Karpas-422 (cell line): ENCODE results near the gene INPP5A. TPM values are rescaled to one million over a fixed set of nuclear protein-coding genes. Genes with fewer than 3 reads are reported as not detected.
"Not testable (repeated sequence)": the region's sequence is repeated elsewhere in the genome, so short reads cannot be mapped to it uniquely, and the experiment has no call there.

Source experiments
- DNase-seq: peaks from one replicate; pipeline ENCODE4 v3.0.0-alpha.2; 2015
- H2AFZ ChIP-seq: fragments of 200-600 bp; sonication (generic); 2 replicates; pipeline ENCODE4 v1.6.1; 2014; ENCODE audit warnings: antibody characterized with exemption, low read length, mixed read lengths
- H3K27ac ChIP-seq: fragments of 200-600 bp; sonication (generic); 2 replicates; pipeline ENCODE4 v1.5.1; 2014; ENCODE audit warnings: mild to moderate bottlenecking, low read length, moderate library complexity
- H3K27me3 ChIP-seq: fragments of 200-600 bp; sonication (generic); 2 replicates; pipeline ENCODE4 v1.6.1; 2014; ENCODE audit warnings: low read length, mixed read lengths
- H3K36me3 ChIP-seq: fragments of 200-600 bp; sonication (generic); 2 replicates; pipeline ENCODE4 v1.6.1; 2014; ENCODE audit warnings: low read length, mixed read lengths; ENCODE audit not compliant: insufficient read depth
- H3K4me1 ChIP-seq: fragments of 200-600 bp; sonication (generic); 2 replicates; pipeline ENCODE4 v1.6.1; 2014; ENCODE audit warnings: mild to moderate bottlenecking, low read length, mixed read lengths
- H3K4me2 ChIP-seq: fragments of 200-600 bp; sonication (generic); 2 replicates; pipeline ENCODE4 v1.6.1; 2014; ENCODE audit warnings: low read length, low read depth, mild to moderate bottlenecking; ENCODE audit not compliant: poor library complexity, severe bottlenecking
- H3K4me3 ChIP-seq: fragments of 200-600 bp; sonication (generic); 2 replicates; pipeline ENCODE4 v1.5.1; 2014; ENCODE audit warnings: mild to moderate bottlenecking, antibody characterized with exemption, low read length, mixed read lengths
- H3K79me2 ChIP-seq: fragments of 200-600 bp; sonication (generic); 2 replicates; pipeline ENCODE4 v1.6.1; 2014; ENCODE audit warnings: mild to moderate bottlenecking, low read length, mixed read lengths
- H3K9ac ChIP-seq: fragments of 200-600 bp; sonication (generic); 2 replicates; pipeline ENCODE4 v1.6.0; 2014; ENCODE audit warnings: low read length
- H3K9me2 ChIP-seq: fragments of 200-600 bp; sonication (generic), shearing (Covaris generic); replicated peaks from 2 replicates; pipeline ENCODE4 v1.6.0; 2014; ENCODE audit warnings: mild to moderate bottlenecking, low read length, moderate library complexity; ENCODE audit not compliant: insufficient read depth
- H3K9me3 ChIP-seq: fragments of 300-700, 200-600 bp; sonication (generic); 2 replicates; pipeline ENCODE4 v1.6.1; 2014; ENCODE audit warnings: low read length, mixed read lengths
- H4K20me1 ChIP-seq: fragments of 200-600 bp; sonication (generic); 2 replicates; pipeline ENCODE4 v1.6.1; 2014; ENCODE audit warnings: mild to moderate bottlenecking, antibody characterized with exemption, low read length, low read depth; ENCODE audit not compliant: insufficient read depth
- total RNA-seq: library from RNA; depleted of rRNA; stranded (reverse); fragments of >200 nt; shearing (Covaris generic); gene quantifications from 2 replicates; pipeline ENCODE4 v1.2.3, GENCODE V29; 2014; ENCODE audit warnings: low replicate concordance

INPP5A gene
- total RNA-seq, 1 experiment from 2014 or later: 9.1 TPM

- H3K4me1 ChIP-seq: no peaks in the 10 kb centered on the region
- no peak overlapping the region for H3K27ac ChIP-seq
- no peak overlapping the region for H3K4me2 ChIP-seq
- H3K79me2 ChIP-seq: no peaks in the 10 kb centered on the region
- H4K20me1 ChIP-seq: no peaks in the 10 kb centered on the region
- H2AFZ ChIP-seq: no peak overlapping the region
- no peak for DNase-seq
- H3K36me3 ChIP-seq: no peaks in the 10 kb centered on the region
- H3K9me3 ChIP-seq: no peaks in the 10 kb centered on the region; the same call in 1 of the 2 replicates
- H3K4me3 ChIP-seq: no peak overlapping the region
- no peaks in the 10 kb centered on the region for H3K27me3 ChIP-seq
- H3K9me2 ChIP-seq: no peaks in the 10 kb centered on the region
- no peak overlapping the region for H3K9ac ChIP-seq
Observed at GRCh38 chr10:132764108-132764507, 226.5 kb downstream of the INPP5A start.

- no peaks in the 10 kb centered on the region; the same call in 1 of the 2 replicates for H3K9me3 ChIP-seq
- H3K79me2 ChIP-seq: no peaks in the 10 kb centered on the region
- no peaks in the 10 kb centered on the region for H3K9me2 ChIP-seq
- no peaks in the 10 kb centered on the region for H3K27me3 ChIP-seq
- H4K20me1 ChIP-seq: no peaks in the 10 kb centered on the region
- H3K4me3 ChIP-seq: no peak overlapping the region
- no peaks in the 10 kb centered on the region for H3K36me3 ChIP-seq
- H3K9ac ChIP-seq: no peak overlapping the region
- DNase-seq: no peak
- no peak overlapping the region for H2AFZ ChIP-seq
- no peak overlapping the region for H3K27ac ChIP-seq
- no peak overlapping the region for H3K4me2 ChIP-seq
- H3K4me1 ChIP-seq: no peaks in the 10 kb centered on the region
Observed at GRCh38 chr10:132765435-132765834, 227.8 kb downstream of the INPP5A start.

DNA sequence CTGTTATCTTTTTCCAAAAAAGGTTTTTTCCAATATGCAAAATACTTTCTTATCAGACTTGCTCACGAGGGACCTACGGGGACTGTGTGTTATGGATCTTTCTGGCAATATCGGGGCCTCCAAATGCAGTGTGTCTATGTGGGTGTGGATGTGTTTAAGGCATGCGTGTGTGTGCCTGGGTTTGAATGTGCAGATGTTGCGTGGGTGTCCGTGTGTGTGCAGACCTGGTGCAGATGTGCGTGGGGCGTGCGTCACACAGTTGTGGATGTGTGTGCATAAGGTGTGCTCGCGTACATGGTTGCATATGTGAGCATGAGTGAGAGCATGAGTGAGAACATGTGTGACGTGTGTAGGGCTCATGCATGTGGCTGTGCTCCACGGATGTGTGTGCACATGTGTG lies 228.7 kb downstream of the INPP5A start:
- peaks cover 5% of the 10 kb centered on the region; the same call in 1 of the 2 replicates for H3K9me3 ChIP-seq
- H3K4me3 ChIP-seq: no peak overlapping the region
- no peak overlapping the region for H3K4me2 ChIP-seq
- no peak overlapping the region for H3K9ac ChIP-seq
- no peaks in the 10 kb centered on the region for H3K36me3 ChIP-seq
- H3K27me3 ChIP-seq: no peaks in the 10 kb centered on the region
- no peaks in the 10 kb centered on the region for H3K9me2 ChIP-seq
- DNase-seq: no peak
- no peaks in the 10 kb centered on the region for H4K20me1 ChIP-seq
- H3K4me1 ChIP-seq: no peaks in the 10 kb centered on the region
- no peak overlapping the region for H2AFZ ChIP-seq
- H3K27ac ChIP-seq: no peak overlapping the region
- H3K79me2 ChIP-seq: no peaks in the 10 kb centered on the region

DNA sequence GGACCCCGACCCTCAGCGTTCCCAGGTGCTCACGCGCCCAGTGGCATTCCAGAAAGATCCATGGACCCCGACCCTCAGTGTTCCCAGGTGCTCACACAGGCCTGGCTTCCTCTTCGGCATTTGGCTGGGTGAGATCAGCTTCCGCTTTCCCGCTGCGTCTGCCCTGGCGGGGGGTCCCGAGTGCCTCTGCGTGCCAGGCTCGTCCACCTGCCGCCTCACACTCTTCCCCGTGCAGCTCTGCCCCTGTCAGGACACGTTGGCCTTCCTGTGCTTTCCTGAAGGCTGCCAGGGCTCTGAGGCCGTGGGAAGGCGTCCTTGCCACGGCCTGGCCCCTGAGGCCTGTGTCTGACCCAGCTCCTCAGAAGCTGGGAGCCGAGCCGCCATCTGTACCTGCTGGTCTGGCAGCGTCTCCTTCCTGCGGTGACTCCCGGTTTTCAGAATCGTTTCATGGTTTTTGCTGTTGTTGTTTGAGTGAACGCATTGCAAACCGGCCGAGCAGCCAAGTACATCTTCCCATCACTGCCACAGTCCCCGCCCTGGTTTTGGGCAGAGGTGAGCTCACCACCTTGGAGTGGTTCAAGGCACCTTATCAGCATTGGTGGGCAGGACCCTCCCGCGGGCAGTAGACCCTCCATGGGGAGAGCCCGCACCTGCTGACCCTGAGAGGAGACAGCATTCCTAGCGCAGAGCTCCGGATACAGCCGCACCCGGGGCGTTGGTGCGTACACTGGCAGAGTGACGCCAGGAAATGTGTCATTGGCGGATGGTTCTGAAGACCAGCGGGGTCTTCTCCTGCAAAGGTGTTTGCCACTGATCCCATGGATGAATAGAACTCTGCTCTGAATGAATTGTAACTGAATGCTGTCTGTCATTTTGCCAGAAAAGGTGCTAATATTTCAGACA lies 231.0 kb downstream of the INPP5A start:
- Histone ChIP-seq H3K79me2 (no peaks in the 10 kb centered on the region), H3K9me3 (peaks cover 6% of the 10 kb centered on the region; the same call in 1 of the 2 replicates), H3K4me3 (no peak overlapping the region), H3K9ac (no peak overlapping the region), H4K20me1 (no peaks in the 10 kb centered on the region), H3K27ac (no peak overlapping the region), H3K27me3 (no peaks in the 10 kb centered on the region), H3K4me2 (no peak overlapping the region), H3K36me3 (no peaks in the 10 kb centered on the region), H3K4me1 (no peaks in the 10 kb centered on the region), H3K9me2 (no peaks in the 10 kb centered on the region), H2AFZ (no peak overlapping the region)
- DNase-seq: no peak

DNA sequence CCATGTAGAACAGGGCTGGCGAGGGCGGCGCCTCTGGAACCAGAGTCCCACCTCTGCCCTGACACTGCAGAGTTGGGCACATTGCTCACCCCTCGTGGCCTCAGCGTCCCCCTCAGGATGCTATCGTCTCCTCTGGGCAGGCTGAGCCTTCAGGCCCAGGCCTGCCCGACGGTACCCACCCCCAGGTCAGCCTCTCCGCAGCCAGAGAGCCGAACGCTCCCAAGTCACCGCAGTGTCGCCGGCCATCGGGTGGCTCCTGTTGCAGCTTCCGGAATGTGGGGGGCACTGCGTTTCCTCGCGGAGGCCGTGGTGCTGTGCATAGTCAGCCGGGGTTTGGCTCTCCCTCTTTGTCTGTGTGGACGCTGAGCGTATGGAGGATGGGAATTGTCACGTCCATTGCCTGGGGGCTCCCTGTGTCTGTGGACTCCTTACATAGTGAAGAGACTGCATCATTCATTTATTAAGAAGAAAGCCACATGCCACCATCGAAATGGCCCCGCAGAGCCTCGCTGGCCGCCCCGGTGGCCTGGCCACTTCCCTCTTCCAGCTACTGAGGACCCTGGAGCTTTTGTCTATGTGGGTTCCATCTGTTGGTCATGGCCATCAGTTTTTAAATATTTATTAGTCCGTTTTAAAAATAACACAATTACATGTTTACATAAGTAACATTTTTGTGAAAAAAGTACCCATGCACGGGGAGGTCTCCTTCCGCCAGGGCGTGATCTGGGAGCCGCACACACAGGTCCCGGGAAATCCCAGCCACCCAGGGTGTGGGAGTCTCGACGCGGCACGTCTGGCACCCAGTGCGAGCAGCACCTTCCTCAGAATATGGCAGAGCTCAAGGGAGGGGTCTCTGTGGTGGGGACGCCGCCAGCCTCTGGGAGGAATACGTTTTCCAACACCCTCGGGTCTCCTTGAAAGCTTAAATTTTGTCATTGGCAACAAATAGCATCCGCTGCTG lies 232.8 kb downstream of the INPP5A start:
- Histone ChIP-seq H3K4me3 (no peak overlapping the region), H3K9me3 (peaks cover 6% of the 10 kb centered on the region; the same call in 1 of the 2 replicates), H3K27ac (no peak overlapping the region), H3K36me3 (no peaks in the 10 kb centered on the region), H3K27me3 (no peaks in the 10 kb centered on the region), H3K9ac (no peak overlapping the region), H3K4me2 (no peak overlapping the region), H2AFZ (no peak overlapping the region), H3K9me2 (no peaks in the 10 kb centered on the region), H3K79me2 (no peaks in the 10 kb centered on the region), H4K20me1 (no peaks in the 10 kb centered on the region), H3K4me1 (no peaks in the 10 kb centered on the region)
- DNase-seq: no peak

- H3K9me2 ChIP-seq, H3K4me2 ChIP-seq, H3K27ac ChIP-seq, H4K20me1 ChIP-seq, H3K4me3 ChIP-seq, H3K4me1 ChIP-seq, H3K36me3 ChIP-seq, H3K79me2 ChIP-seq, H3K9me3 ChIP-seq, H3K27me3 ChIP-seq, DNase-seq, H2AFZ ChIP-seq, H3K9ac ChIP-seq: not testable (repeated sequence)
Observed at GRCh38 chr10:132772816-132773215, 235.2 kb downstream of the INPP5A start.

DNA sequence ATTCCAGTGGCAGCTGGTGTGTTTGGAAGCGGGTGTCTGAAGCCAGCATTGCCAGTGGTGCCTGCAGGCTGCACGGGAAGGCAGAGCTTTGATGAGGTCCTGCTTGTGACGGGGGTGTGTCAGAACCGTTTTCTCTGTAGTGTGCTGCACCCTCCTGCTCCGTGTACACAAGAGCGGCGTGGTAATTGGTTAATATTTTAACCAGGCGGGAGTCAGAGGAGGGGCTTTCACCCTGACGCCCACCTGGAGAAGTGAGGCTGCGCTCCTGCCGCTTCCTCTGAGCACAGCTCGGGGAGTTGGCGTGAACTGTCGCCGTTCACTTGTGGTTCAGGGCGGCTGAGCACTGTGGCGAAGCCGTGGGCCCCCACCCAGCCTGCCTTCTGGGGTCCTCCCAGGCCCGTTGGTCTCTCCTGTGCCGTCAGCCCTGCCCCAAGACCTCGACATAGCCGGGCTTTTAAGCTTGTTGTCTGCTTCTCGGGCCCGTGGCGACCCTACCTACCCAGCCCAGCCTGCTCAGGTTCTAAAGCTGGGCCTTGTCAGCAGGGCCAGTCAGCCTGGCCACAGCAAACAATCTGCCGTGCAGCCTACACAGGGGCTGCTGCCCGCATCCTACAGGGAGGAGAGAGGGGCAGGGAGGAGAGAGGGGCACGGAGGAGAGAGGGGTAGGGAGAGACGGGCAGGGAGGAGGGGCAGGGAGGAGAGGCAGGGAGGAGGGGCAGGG lies 236.8 kb downstream of the INPP5A start:
- no peak overlapping the region for H2AFZ ChIP-seq
- H3K9me2 ChIP-seq: no peaks in the 10 kb centered on the region
- peaks cover 6% of the 10 kb centered on the region; the same call in 1 of the 2 replicates for H3K9me3 ChIP-seq
- H3K4me2 ChIP-seq: no peak overlapping the region
- H3K27ac ChIP-seq: no peak overlapping the region
- no peaks in the 10 kb centered on the region for H3K4me1 ChIP-seq
- H3K79me2 ChIP-seq: no peaks in the 10 kb centered on the region
- H4K20me1 ChIP-seq: no peaks in the 10 kb centered on the region
- H3K4me3 ChIP-seq: no peak overlapping the region
- DNase-seq: no peak
- no peak overlapping the region for H3K9ac ChIP-seq
- H3K27me3 ChIP-seq: no peaks in the 10 kb centered on the region
- no peaks in the 10 kb centered on the region for H3K36me3 ChIP-seq
